Smooth muscle cell (in vitro differentiated cells): ENCODE data around the gene C11orf68. TPM values are rescaled to one million over a fixed set of nuclear protein-coding genes. Genes with fewer than 3 reads are reported as not detected.
A peak's percentile ranks its signal among the peaks of the same experiment; 100 is the strongest.

Experiments
- DNase-seq: peaks from one replicate; lab custom pipeline; 2025; ENCODE audit not compliant: unreplicated experiment; lab: John Stamatoyannopoulos, UW
- H2AFZ ChIP-seq: fragments of 200-600 bp; sonication (generic); 2 replicates; pipeline ENCODE4 v1.6.0; 2016; ENCODE audit warnings: antibody characterized with exemption, low read depth, mild to moderate bottlenecking
- H3F3A ChIP-seq: fragments of 200-600 bp; sonication (generic); 2 replicates; pipeline ENCODE4 v1.6.0; 2017; ENCODE audit warnings: antibody characterized with exemption, low read depth
- H3K27ac ChIP-seq: fragments of 200-600 bp; sonication (generic); 2 replicates; pipeline ENCODE4 v1.5.1; 2016; ENCODE audit warnings: low read depth, mild to moderate bottlenecking
- H3K27me3 ChIP-seq: fragments of 200-600 bp; sonication (generic); 2 replicates; pipeline ENCODE4 v1.6.1; 2016; ENCODE audit warnings: low read depth, mild to moderate bottlenecking
- H3K36me3 ChIP-seq: fragments of 200-600 bp; sonication (generic); 2 replicates; pipeline ENCODE4 v1.5.1; 2016; ENCODE audit warnings: low read depth
- H3K4me1 ChIP-seq: fragments of 200-600 bp; sonication (generic); 2 replicates; pipeline ENCODE4 v1.5.1; 2016; ENCODE audit warnings: low read depth
- H3K4me2 ChIP-seq: fragments of 200-600 bp; sonication (generic); 2 replicates; pipeline ENCODE4 v1.6.0; 2016; ENCODE audit warnings: mild to moderate bottlenecking
- H3K4me3 ChIP-seq: fragments of 200-600 bp; sonication (generic); 2 replicates; pipeline ENCODE4 v1.5.1; 2016; ENCODE audit warnings: mild to moderate bottlenecking
- H3K79me2 ChIP-seq: fragments of 200-600 bp; sonication (generic); 2 replicates; pipeline ENCODE4 v1.6.0; 2016; ENCODE audit warnings: low read depth, mild to moderate bottlenecking
- H3K9ac ChIP-seq: fragments of 200-600 bp; sonication (generic); 2 replicates; pipeline ENCODE4 v1.6.0; 2016; ENCODE audit warnings: low read depth
- H3K9me3 ChIP-seq: fragments of 200-600 bp; sonication (generic); replicated peaks from 2 replicates; pipeline ENCODE4 v1.5.1; 2016; ENCODE audit warnings: low read depth
- H4K20me1 ChIP-seq: fragments of 200-600 bp; sonication (generic); 2 replicates; pipeline ENCODE4 v1.6.0; 2016; ENCODE audit warnings: low read depth
- WGBS: methylation state at CpG from one replicate; pipeline ENCODE4 v1.1.7; 2016; ENCODE audit warnings: low lambda C conversion rate; 5-methylcytosine and 5-hydroxymethylcytosine counted together
- polyA plus RNA-seq: library from polyadenylated mRNA; unstranded; fragments of >200 nt; fragmentation: Nextera tagmentation; extraction: Ambion mirVana; gene quantifications from 2 replicates; pipeline ENCODE4 v1.2.1, GENCODE V29; 2016
- total RNA-seq: library from RNA; depleted of rRNA; stranded (reverse); fragments of >200 nt; gene quantifications from 2 replicates; pipeline ENCODE4 v1.2.3, GENCODE V29; 2014
- TF ChIP-seq, protein P1 (sequence below): fragments of 200-600 bp; sonication (generic); IDR thresholded peaks from 2 replicates; pipeline ENCODE4 v1.5.1; 2017; ENCODE audit warnings: borderline replicate concordance, mild to moderate bottlenecking, antibody characterized with exemption; ENCODE audit not compliant: insufficient read depth, poor library complexity, severe bottlenecking

C11orf68 gene
- total and polyA plus RNA-seq, 2 experiments from 2014 or later = 41.2 to 99.5 TPM

DNA sequence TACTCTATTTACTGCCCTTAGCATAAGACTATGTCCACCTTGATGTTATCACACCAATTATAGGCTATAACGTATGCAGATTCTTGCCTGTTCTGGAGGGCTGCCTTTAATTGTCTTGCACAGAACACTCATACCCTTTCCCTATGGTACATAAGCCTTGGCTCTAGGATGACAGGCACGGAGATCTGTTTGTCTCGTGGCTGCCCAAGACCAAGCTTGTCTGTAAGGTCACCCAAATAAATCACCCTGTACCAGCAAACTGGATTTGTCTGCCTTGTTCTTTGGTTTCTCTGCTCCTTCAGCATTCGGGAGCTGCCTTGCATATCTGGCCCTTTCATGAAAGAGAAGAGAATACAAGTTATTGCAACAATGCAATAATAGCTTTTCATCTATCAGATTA lies 18.9 kb upstream of the C11orf68 start:
- no peak for DNase-seq
- H3K36me3 ChIP-seq = no peaks in the 10 kb centered on the region
- H3K4me1 ChIP-seq = no peaks in the 10 kb centered on the region
- WGBS = 55% methylated on average over 4 of the region's 4 CpGs
- H3K79me2 ChIP-seq = no peaks in the 10 kb centered on the region
- no peaks in the 10 kb centered on the region for H3F3A ChIP-seq
- H3K27ac ChIP-seq = no peak overlapping the region
- H2AFZ ChIP-seq = no peak overlapping the region
- H3K9me3 ChIP-seq = no peaks in the 10 kb centered on the region
- TF ChIP-seq, protein P1, sequence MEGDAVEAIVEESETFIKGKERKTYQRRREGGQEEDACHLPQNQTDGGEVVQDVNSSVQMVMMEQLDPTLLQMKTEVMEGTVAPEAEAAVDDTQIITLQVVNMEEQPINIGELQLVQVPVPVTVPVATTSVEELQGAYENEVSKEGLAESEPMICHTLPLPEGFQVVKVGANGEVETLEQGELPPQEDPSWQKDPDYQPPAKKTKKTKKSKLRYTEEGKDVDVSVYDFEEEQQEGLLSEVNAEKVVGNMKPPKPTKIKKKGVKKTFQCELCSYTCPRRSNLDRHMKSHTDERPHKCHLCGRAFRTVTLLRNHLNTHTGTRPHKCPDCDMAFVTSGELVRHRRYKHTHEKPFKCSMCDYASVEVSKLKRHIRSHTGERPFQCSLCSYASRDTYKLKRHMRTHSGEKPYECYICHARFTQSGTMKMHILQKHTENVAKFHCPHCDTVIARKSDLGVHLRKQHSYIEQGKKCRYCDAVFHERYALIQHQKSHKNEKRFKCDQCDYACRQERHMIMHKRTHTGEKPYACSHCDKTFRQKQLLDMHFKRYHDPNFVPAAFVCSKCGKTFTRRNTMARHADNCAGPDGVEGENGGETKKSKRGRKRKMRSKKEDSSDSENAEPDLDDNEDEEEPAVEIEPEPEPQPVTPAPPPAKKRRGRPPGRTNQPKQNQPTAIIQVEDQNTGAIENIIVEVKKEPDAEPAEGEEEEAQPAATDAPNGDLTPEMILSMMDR = no peak
- no peaks in the 10 kb centered on the region for H3K27me3 ChIP-seq
- H3K4me2 ChIP-seq = no peak overlapping the region
- no peak overlapping the region for H3K4me3 ChIP-seq
- H4K20me1 ChIP-seq = no peaks in the 10 kb centered on the region
- no peak overlapping the region for H3K9ac ChIP-seq

DNA sequence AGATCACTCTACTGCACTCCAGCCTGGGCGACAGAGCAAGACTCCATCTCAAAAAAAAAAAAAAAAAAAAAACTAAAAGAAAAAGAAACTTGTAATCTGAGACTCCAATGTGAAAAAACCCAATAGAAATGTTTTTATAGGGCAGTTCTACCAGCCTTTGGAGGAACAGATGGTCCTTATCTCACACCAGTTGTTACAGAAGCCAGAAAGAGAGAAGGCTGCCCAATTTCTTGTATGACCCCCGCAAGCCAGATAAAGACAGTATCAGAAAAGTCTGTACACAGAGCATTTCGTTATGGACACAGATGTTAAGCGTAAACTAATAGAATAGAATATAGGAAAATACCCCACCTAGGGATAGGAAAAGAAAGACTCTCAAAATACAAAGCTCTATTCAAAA lies 15.2 kb upstream of the C11orf68 start:
- Histone ChIP-seq H3K4me1 (no peaks in the 10 kb centered on the region), H3K27ac (no peak overlapping the region), H3K9ac (no peak overlapping the region), H3F3A (no peaks in the 10 kb centered on the region), H3K27me3 (no peaks in the 10 kb centered on the region), H3K4me2 (no peak overlapping the region), H3K79me2 (no peaks in the 10 kb centered on the region), H2AFZ (no peak overlapping the region), H4K20me1 (no peaks in the 10 kb centered on the region), H3K9me3 (no peaks in the 10 kb centered on the region), H3K36me3 (no peaks in the 10 kb centered on the region), H3K4me3 (no peak overlapping the region)
- DNase-seq = no peak
- 52% methylated on average over 4 of the region's 4 CpGs for WGBS
- TF ChIP-seq, protein P1 = no peak

DNA sequence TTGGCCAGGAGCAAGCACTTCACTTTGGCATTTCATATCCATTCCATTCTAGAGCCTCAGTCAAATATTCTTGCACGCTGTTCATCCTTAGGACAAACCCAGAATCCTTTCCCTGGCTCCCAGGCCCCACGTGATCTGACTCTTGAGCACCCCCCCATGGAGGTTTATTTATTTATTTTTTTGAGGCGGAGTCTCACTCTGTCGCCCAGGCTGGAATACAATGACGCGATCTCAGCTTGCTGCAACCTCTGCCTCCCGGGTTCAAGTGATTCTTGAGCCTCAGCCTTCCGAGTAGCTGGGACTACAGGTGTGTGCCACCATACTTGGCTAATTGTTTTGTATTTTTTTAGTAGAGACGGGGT lies 13.7 kb upstream of the C11orf68 start:
- WGBS = 41% methylated on average over 9 of the region's 9 CpGs
- no peak overlapping the region for H3K9ac ChIP-seq
- H3K27ac ChIP-seq = no peak overlapping the region
- TF ChIP-seq, protein P1 = peak; percentile 19
- H3K27me3 ChIP-seq = no peaks in the 10 kb centered on the region
- H3K4me1 ChIP-seq = no peaks in the 10 kb centered on the region
- no peak for DNase-seq
- H4K20me1 ChIP-seq = no peaks in the 10 kb centered on the region
- H3K36me3 ChIP-seq = no peaks in the 10 kb centered on the region
- no peak overlapping the region for H3K4me3 ChIP-seq
- no peaks in the 10 kb centered on the region for H3F3A ChIP-seq
- H3K79me2 ChIP-seq = no peaks in the 10 kb centered on the region
- no peak overlapping the region for H3K4me2 ChIP-seq
- H3K9me3 ChIP-seq = no peaks in the 10 kb centered on the region
- H2AFZ ChIP-seq = no peak overlapping the region

DNA sequence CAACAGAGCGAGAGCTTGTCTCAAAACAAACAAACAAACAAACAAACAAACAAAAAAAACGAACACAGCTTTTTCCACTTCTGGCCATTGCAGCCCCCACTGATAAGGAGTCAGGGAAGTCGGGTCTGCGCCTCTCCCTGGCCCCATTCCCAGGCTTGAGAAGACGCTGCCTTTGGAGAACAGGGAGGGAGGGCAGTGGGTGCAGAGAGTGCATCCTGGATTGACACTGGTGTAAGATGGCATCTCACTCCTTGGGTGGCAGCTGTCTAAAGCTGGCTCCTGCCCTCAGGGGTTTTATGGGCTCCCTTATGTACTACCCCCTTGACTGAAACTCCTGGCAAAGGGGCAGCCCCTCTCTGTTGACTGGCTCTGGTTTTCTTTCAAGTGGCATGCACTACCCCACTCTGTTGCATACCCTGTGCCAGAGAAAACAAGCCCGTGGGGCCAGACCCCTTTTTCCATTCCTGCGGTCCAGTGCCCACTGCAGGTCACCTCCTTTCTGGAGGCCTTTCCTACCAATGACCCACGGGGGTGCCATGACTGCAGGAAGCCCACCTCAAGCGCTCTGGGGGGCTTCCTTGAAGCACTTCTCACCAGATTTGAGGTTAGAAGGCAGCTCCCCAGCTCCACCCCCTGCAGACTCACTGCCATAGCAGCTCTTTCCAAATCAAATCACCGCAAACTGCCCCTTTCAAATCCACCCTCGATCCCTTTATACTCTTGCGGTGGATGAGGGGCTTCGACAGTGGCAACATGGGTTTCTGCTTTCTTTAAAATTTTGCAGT lies 13.1 kb upstream of the C11orf68 start:
- 76% methylated on average over 13 of the region's 13 CpGs for WGBS
- Histone ChIP-seq H2AFZ (no peak overlapping the region), H3K36me3 (no peaks in the 10 kb centered on the region)

More for the DNA sequence above, 13.1 kb upstream of the C11orf68 start:
- Histone ChIP-seq H3K9me3 (no peaks in the 10 kb centered on the region), H3K79me2 (no peaks in the 10 kb centered on the region), H3K9ac (no peak overlapping the region), H3F3A (no peaks in the 10 kb centered on the region), H3K27me3 (no peaks in the 10 kb centered on the region), H3K4me2 (no peak overlapping the region), H3K4me1 (no peaks in the 10 kb centered on the region), H4K20me1 (no peaks in the 10 kb centered on the region), H3K27ac (no peak overlapping the region), H3K4me3 (no peak overlapping the region)
- DNase-seq = no peak
- TF ChIP-seq, protein P1 = no peak
